Measurements from ENCODE around the gene HIVEP3.

DNA sequence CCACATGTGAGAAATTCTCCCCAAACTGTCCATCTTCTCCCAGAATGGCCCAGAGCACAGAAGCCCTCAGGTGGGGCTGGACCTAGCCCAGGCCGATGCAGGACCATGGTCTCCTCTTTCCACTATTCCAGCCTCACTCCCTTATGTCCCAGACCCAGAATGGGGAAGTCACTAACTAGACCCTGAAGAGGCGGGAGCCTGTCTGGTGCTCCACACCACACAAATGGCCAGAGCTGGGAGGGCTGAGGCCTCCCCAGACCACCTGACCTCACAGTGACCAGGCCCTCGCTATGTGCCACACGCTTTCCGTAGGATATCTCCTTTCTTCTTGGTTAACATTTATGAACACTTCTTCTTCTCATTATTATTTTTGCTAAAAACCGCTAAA is 379.3 kb downstream of the HIVEP3 start:
- TF ChIP-seq CTCF (IDR thresholded peaks at IDR 0.05) (no peak), EP300 (IDR thresholded peaks at IDR 0.05) (no peak), POLR2AphosphoS5 (IDR thresholded peaks at IDR 0.05) (no peak), POLR2A (IDR thresholded peaks at IDR 0.05) (no peak)
